LNCaP clone FGC (cell line): ENCODE measurements around the gene KNCN.

Source experiments
- DNase-seq: peaks from one replicate; pipeline ENCODE4 v3.0.0-alpha.2; 2011; ENCODE audit warnings: low read depth
- H3K4me3 ChIP-seq: 2 replicates; pipeline ENCODE4 v1.5.1; 2011; ENCODE audit warnings: mild to moderate bottlenecking, low read depth, low read length, control low read depth
- TF ChIP-seq, protein P1 (sequence below): IDR thresholded peaks from 2 replicates; pipeline ENCODE4 v1.5.1; 2012; ENCODE audit warnings: mild to moderate bottlenecking; ENCODE audit not compliant: control insufficient read depth, insufficient read depth; ENCODE audit errors: extremely low read depth

Gene KNCN

GRCh38 chr1:46530791-46531409 is 20.5 kb downstream of the KNCN start:
- TF ChIP-seq, protein P1, sequence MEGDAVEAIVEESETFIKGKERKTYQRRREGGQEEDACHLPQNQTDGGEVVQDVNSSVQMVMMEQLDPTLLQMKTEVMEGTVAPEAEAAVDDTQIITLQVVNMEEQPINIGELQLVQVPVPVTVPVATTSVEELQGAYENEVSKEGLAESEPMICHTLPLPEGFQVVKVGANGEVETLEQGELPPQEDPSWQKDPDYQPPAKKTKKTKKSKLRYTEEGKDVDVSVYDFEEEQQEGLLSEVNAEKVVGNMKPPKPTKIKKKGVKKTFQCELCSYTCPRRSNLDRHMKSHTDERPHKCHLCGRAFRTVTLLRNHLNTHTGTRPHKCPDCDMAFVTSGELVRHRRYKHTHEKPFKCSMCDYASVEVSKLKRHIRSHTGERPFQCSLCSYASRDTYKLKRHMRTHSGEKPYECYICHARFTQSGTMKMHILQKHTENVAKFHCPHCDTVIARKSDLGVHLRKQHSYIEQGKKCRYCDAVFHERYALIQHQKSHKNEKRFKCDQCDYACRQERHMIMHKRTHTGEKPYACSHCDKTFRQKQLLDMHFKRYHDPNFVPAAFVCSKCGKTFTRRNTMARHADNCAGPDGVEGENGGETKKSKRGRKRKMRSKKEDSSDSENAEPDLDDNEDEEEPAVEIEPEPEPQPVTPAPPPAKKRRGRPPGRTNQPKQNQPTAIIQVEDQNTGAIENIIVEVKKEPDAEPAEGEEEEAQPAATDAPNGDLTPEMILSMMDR = no peak
- no peak overlapping the region for H3K4me3 ChIP-seq
- no peak for DNase-seq

DNA sequence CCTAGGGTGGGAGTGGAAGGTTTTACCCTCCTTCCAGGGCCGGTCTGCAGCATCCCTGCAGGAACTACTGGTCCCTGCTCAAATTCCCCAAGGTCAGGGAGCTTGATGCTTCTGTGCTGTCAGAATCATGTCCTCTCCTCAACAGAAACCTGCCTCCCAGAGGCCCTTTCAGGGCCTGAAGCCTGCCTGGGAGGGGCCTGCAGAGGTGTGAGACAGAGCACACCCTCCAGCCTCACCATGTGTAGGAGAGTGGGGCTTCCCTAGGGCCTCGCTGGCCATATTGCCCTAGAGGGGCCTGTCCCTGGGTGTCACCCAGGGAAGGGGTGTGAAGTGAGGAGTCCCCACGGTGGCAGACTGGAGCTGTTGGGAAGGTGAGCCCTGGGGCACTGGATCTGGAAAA is 21.1 kb downstream of the KNCN start:
- TF ChIP-seq, protein P1 = no peak
- no peak for DNase-seq
- H3K4me3 ChIP-seq = no peak overlapping the region

DNA sequence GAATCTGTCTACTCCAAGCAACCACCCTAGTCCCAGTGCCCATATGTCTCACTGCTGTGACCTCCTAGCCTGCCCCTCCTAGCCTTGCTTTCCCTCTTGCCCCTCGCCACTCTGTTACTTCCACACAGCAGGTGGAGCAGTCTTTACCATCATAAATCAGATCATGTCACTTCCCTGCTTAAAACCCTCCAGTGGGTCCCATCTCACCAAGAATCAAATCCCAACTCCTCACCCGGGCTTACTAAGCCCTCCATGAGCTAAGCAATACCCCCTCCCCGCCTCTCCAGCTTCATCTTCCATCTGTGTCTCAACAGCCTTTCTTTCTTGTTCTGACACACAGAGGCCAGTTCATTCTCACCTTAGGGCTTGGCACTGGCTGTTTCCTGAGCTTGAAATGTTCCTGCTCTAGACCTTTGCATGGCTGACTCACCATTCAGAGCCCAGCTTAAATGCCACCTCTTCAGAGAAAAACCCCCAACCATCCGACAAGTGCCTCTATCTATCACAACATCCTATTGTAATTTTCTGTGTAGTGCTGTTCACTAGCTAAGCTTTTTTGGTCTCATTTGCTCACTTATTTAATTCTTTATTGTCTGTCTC is 22.3 kb downstream of the KNCN start:
- no peak overlapping the region for H3K4me3 ChIP-seq
- DNase-seq = no peak
- TF ChIP-seq, protein P1 = no peak

DNA sequence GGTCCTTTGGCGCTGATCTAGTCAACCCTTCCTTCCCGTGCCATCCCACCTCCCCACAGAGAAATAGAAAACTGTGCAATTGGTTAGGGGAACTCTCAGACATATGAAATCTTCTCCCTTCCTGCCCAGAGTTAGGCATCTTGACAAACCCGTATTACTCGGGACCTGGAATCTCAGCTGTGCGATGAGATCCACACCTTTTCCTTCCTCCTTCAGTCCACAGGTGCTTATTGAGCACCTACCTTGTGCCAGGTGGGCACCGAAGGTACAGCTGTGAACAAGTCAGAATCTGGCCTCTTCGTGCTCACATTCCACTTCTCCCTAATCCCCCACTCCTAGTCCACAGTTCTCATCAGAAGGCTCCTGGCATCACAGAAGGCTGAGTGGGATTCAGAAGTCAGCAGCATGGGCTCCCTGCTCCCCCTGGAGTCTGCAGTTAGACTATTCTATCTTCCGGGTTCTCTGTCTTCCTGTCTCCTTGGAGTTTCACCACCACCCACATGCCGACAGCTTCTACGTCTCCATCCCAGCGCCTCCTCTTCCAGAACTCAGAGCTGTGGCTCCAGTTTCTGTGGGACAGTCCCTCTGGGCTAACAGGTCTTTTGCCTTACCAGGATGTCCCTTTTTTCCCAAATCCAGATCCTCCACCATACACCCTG is 23.0 kb downstream of the KNCN start:
- no peak overlapping the region for H3K4me3 ChIP-seq
- no peak for DNase-seq
- TF ChIP-seq, protein P1 = no peak

DNA sequence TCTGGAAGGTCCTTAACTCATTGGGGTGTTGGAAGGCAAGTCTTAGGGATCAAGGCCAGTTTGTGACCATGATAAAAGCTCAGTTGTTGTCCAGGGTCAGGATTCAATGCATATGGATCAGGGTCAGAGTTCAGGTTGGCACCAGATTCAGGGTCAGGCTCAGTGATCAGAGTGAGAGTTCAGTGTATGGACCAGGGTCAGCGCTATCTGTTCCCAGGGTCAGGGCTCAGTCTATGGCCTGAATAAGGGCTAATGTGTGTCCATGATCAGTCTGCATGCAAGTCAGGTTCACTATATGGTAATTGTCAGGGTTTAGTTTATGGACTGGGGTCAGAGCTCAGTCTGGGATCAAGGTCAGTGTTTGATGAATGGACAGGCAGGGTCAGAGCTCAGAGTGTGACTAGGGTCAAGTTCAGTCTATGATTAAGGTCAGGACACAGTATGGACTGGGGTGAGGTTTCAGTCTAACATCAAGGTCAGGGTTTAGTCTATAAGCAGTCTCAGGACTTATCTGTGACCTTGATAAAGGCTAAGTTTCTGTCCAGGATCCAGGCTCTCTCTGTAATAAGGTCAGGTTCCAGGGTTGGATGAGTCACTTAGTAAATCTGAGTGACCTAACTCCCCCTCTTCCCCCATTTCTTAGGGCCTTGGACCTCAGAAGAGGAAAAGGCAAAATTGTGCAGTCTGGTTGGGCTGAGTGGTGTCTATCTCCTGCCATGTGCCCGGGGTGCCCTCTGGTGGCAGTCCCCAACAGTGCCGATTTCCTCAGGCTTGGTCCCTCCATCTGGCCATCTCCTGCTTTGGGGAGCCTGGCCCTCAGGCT is 23.8 kb downstream of the KNCN start:
- TF ChIP-seq, protein P1 = peak; percentile 98
- H3K4me3 ChIP-seq = no peak overlapping the region
- DNase-seq = peak; percentile 8

- H3K4me3 ChIP-seq = no peak overlapping the region
- DNase-seq = no peak
- TF ChIP-seq, protein P1 = no peak
Measured at GRCh38 chr1:46526691-46527291, 24.7 kb downstream of the KNCN start.
